ENCODE results near the gene AKR1C4.
"Not testable (repeated sequence)": the region's sequence is repeated elsewhere in the genome, so short reads cannot be mapped to it uniquely, and the experiment has no call there.

AKR1C4 gene

GRCh38 chr10:5196702-5197113 lies at the start of gene AKR1C4:
Gene AKR1C4 (plus strand): TSS chr10:5196837. CDS start chr10:5196868, 31 bp downstream.
- no peak for DNase-seq (ENCODE audit: low read depth)

GRCh38 chr10:5146920-5147254 lies 49.8 kb upstream of the AKR1C4 start:
- DNase-seq (ENCODE audit: low read depth), result no peak

GRCh38 chr10:5147255-5147980 lies 49.2 kb upstream of the AKR1C4 start:
- DNase-seq (ENCODE audit: low read depth), result no peak

- DNase-seq (ENCODE audit: low read depth), result no peak
Observed at GRCh38 chr10:5147981-5148677, 48.5 kb upstream of the AKR1C4 start.

GRCh38 chr10:5148678-5149032 lies 48.0 kb upstream of the AKR1C4 start:
- DNase-seq (ENCODE audit: low read depth), result no peak

GRCh38 chr10:5151076-5151475 lies 45.6 kb upstream of the AKR1C4 start:
- no peak for DNase-seq (ENCODE audit: low read depth)

GRCh38 chr10:5155951-5156350 lies 40.7 kb upstream of the AKR1C4 start:
- DNase-seq (ENCODE audit: low read depth), result no peak

GRCh38 chr10:5157501-5157900 lies 39.1 kb upstream of the AKR1C4 start:
- no peak for DNase-seq (ENCODE audit: low read depth)

GRCh38 chr10:5159126-5159525 lies 37.5 kb upstream of the AKR1C4 start:
- DNase-seq (ENCODE audit: low read depth), result no peak

GRCh38 chr10:5163487-5163886 lies 33.1 kb upstream of the AKR1C4 start:
- DNase-seq (ENCODE audit: low read depth), result no peak

GRCh38 chr10:5165738-5166137 lies 30.9 kb upstream of the AKR1C4 start:
- no peak for DNase-seq (ENCODE audit: low read depth)

GRCh38 chr10:5168897-5169420 lies 27.7 kb upstream of the AKR1C4 start:
- no peak for DNase-seq (ENCODE audit: low read depth)

GRCh38 chr10:5175581-5175980 lies 21.1 kb upstream of the AKR1C4 start:
- DNase-seq (ENCODE audit: low read depth), result not testable (repeated sequence)

- not testable (repeated sequence) for DNase-seq (ENCODE audit: low read depth)
Observed at GRCh38 chr10:5180503-5180902, 16.1 kb upstream of the AKR1C4 start.

GRCh38 chr10:5183923-5184322 lies 12.7 kb upstream of the AKR1C4 start:
- no peak for DNase-seq (ENCODE audit: low read depth)

- DNase-seq (ENCODE audit: low read depth), result no peak
Observed at GRCh38 chr10:5184987-5185775, 11.5 kb upstream of the AKR1C4 start, which contains the start of gene AKR1C8. Gene AKR1C8 (minus strand): TSS chr10:5185150. CDS start chr10:5185104, 46 bp downstream.

GRCh38 chr10:5187867-5188266 lies 8.8 kb upstream of the AKR1C4 start:
- no peak for DNase-seq (ENCODE audit: low read depth)

GRCh38 chr10:5188358-5188757 lies 8.3 kb upstream of the AKR1C4 start:
- no peak for DNase-seq (ENCODE audit: low read depth)

- no peak for DNase-seq (ENCODE audit: low read depth)
Observed at GRCh38 chr10:5194431-5194830, 2.2 kb upstream of the AKR1C4 start.

- no peak for DNase-seq (ENCODE audit: low read depth)
Observed at GRCh38 chr10:5195727-5196374, 786 bp upstream of the AKR1C4 start.

- DNase-seq (ENCODE audit: low read depth), result no peak
Observed at GRCh38 chr10:5198386-5198785, 1.7 kb downstream of the AKR1C4 start.

- DNase-seq (ENCODE audit: low read depth), result no peak
Observed at GRCh38 chr10:5199398-5199797, 2.8 kb downstream of the AKR1C4 start.
